Transverse colon (tissue), 3 donors: ENCODE results near the gene KMT2D.

Source experiments
- EP300 ChIP-seq: sonication (generic); formaldehyde crosslinking; IDR thresholded peaks from one replicate; pipeline ENCODE4 v1.6.1; 2017; ENCODE audit warnings: antibody characterized with exemption, low read depth
- POLR2A ChIP-seq: fragments of 450-650 bp; IDR thresholded peaks from one replicate; pipeline ENCODE4 v1.6.1; 2016; ENCODE audit warnings: antibody characterized with exemption, mild to moderate bottlenecking, moderate library complexity
- TF ChIP-seq, protein P1 (sequence below), 5 experiments: fragments of 200-600 bp in 3 of 5; fragments of 450-650 bp in 2 of 5; sonication (generic) in 3 of 5; IDR thresholded peaks; 1 replicate in 2 of 5; 2 replicates in 3 of 5; pipeline ENCODE4 v1.5.1; 2016 to 2017; ENCODE audit warnings: antibody characterized with exemption in 5 of 5, inconsistent platforms in 3 of 5, mild to moderate bottlenecking in 2 of 5, moderate library complexity in 1 of 5

DNA sequence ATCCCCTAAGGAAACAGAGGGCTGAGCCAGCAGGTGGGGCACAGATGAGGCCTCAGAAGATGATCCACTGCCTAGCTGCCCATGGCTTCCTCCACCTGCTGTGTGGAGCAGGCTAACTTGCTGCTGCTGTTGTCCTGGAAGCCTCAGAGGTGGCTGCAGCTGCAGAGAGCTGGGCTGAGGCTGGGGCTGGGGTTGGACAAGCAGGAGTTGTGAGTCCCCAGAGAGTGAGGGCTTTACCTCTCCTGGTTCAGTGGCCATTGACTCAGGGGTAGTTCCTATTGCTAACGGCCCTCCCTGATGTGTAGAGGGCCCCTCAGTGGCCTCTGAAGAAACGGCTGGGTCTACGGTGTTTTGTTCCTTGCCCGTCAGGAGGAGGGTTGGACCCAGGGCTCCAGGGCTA lies 28.3 kb downstream of the KMT2D start:
- TF ChIP-seq, protein P1, sequence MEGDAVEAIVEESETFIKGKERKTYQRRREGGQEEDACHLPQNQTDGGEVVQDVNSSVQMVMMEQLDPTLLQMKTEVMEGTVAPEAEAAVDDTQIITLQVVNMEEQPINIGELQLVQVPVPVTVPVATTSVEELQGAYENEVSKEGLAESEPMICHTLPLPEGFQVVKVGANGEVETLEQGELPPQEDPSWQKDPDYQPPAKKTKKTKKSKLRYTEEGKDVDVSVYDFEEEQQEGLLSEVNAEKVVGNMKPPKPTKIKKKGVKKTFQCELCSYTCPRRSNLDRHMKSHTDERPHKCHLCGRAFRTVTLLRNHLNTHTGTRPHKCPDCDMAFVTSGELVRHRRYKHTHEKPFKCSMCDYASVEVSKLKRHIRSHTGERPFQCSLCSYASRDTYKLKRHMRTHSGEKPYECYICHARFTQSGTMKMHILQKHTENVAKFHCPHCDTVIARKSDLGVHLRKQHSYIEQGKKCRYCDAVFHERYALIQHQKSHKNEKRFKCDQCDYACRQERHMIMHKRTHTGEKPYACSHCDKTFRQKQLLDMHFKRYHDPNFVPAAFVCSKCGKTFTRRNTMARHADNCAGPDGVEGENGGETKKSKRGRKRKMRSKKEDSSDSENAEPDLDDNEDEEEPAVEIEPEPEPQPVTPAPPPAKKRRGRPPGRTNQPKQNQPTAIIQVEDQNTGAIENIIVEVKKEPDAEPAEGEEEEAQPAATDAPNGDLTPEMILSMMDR (IDR thresholded peaks at IDR 0.05) = no peak
- TF ChIP-seq EP300 (no peak), POLR2A (no peak)
